HG03457 (cell line): ENCODE measurements around the gene ALDH1L1.

Experiments used
- ATAC-seq: cut with Tn5 transposase; IDR thresholded peaks from one replicate; pipeline ENCODE4 v1.9.1; 2021; ENCODE audit warnings: moderate number of reproducible peaks; ENCODE audit not compliant: unreplicated experiment

Gene ALDH1L1

GRCh38 chr3:126135406-126136076, 44.8 kb downstream of the ALDH1L1 start:
- no peak for ATAC-seq

GRCh38 chr3:126135071-126135405, 45.3 kb downstream of the ALDH1L1 start:
- no peak for ATAC-seq

- no peak for ATAC-seq
These were observed 46.0 kb downstream of the ALDH1L1 start for GRCh38 chr3:126134219-126134975.

GRCh38 chr3:126133606-126134005, 46.8 kb downstream of the ALDH1L1 start:
- ATAC-seq, result no peak

- ATAC-seq, result no peak
These were observed 47.5 kb downstream of the ALDH1L1 start for GRCh38 chr3:126132751-126133511.

- ATAC-seq, result no peak
These were observed 48.3 kb downstream of the ALDH1L1 start for GRCh38 chr3:126131881-126132750.

- no peak for ATAC-seq
These were observed 49.2 kb downstream of the ALDH1L1 start for GRCh38 chr3:126130981-126131745.

GRCh38 chr3:126130081-126130855, 50.1 kb downstream of the ALDH1L1 start:
- ATAC-seq, result no peak

GRCh38 chr3:126129398-126129891, 50.9 kb downstream of the ALDH1L1 start:
- no peak for ATAC-seq

GRCh38 chr3:126128504-126129397, 51.6 kb downstream of the ALDH1L1 start:
- no peak for ATAC-seq

GRCh38 chr3:126127904-126128303, 52.5 kb downstream of the ALDH1L1 start:
- no peak for ATAC-seq

GRCh38 chr3:126127452-126127851, 52.9 kb downstream of the ALDH1L1 start:
- no peak for ATAC-seq

- ATAC-seq, result no peak
These were observed 53.5 kb downstream of the ALDH1L1 start for GRCh38 chr3:126126811-126127431.

GRCh38 chr3:126126286-126126685, 54.1 kb downstream of the ALDH1L1 start:
- ATAC-seq, result no peak

- no peak for ATAC-seq
These were observed 54.6 kb downstream of the ALDH1L1 start for GRCh38 chr3:126125781-126126251.

GRCh38 chr3:126125341-126125740, 55.0 kb downstream of the ALDH1L1 start:
- no peak for ATAC-seq

- ATAC-seq, result no peak
These were observed 55.5 kb downstream of the ALDH1L1 start for GRCh38 chr3:126124896-126125295.
